NCI-H2196 (cell line): ENCODE measurements around the gene ABAT.
A peak's percentile ranks its signal among the peaks of the same experiment; 100 is the strongest.

ENCODE experiments used
- DNase-seq: peaks from one replicate; lab custom pipeline; 2025; ENCODE audit not compliant: unreplicated experiment; lab: John Stamatoyannopoulos, UW

ABAT gene

GRCh38 chr16:8674413-8675022 lies at the start of gene ABAT:
ABAT (plus strand) TSS chr16:8674617; CDS start chr16:8735740, 61,123 bp downstream.
- DNase-seq, result peak; percentile 90

GRCh38 chr16:8625491-8626087 lies 48.8 kb upstream of the ABAT start:
- DNase-seq, result no peak

GRCh38 chr16:8626946-8627345 lies 47.5 kb upstream of the ABAT start:
- DNase-seq, result no peak

- no peak for DNase-seq
Observed at GRCh38 chr16:8627456-8627855, 47.0 kb upstream of the ABAT start.

GRCh38 chr16:8628981-8629725 lies 45.3 kb upstream of the ABAT start:
- DNase-seq, result no peak

- DNase-seq, result no peak
Observed at GRCh38 chr16:8630255-8630953, 44.0 kb upstream of the ABAT start.

GRCh38 chr16:8631373-8631772 lies 43.0 kb upstream of the ABAT start:
- DNase-seq, result no peak

GRCh38 chr16:8631818-8632465 lies 42.5 kb upstream of the ABAT start:
- DNase-seq, result no peak

- DNase-seq, result no peak
Observed at GRCh38 chr16:8632675-8633182, 41.7 kb upstream of the ABAT start.

- DNase-seq, result no peak
Observed at GRCh38 chr16:8634991-8635736, 39.3 kb upstream of the ABAT start.

GRCh38 chr16:8639694-8640093 lies 34.7 kb upstream of the ABAT start:
- no peak for DNase-seq

- DNase-seq, result no peak
Observed at GRCh38 chr16:8641671-8642070, 32.7 kb upstream of the ABAT start.

- DNase-seq, result no peak
Observed at GRCh38 chr16:8642146-8642545, 32.3 kb upstream of the ABAT start.

- DNase-seq, result no peak
Observed at GRCh38 chr16:8644211-8645140, 29.9 kb upstream of the ABAT start.

GRCh38 chr16:8645141-8645521 lies 29.3 kb upstream of the ABAT start:
- no peak for DNase-seq

GRCh38 chr16:8645831-8646230 lies 28.6 kb upstream of the ABAT start:
- no peak for DNase-seq

- DNase-seq, result no peak
Observed at GRCh38 chr16:8646326-8647053, 27.9 kb upstream of the ABAT start.

GRCh38 chr16:8647721-8648318 lies 26.6 kb upstream of the ABAT start:
- no peak for DNase-seq
